Fibroblast of skin of abdomen (primary cell): ENCODE results near the gene CLEC16A.

Experiments
- DNase-seq: peaks from one replicate; pipeline ENCODE4 v3.0.0-alpha.2; 2013

The CLEC16A gene

GRCh38 chr16:11127610-11128195, 183.3 kb downstream of the CLEC16A start:
- no peak for DNase-seq

GRCh38 chr16:11128211-11129141, 184.1 kb downstream of the CLEC16A start:
- peak; percentile 68 for DNase-seq

GRCh38 chr16:11129378-11129781, 185.0 kb downstream of the CLEC16A start:
- DNase-seq = peak; percentile 89

GRCh38 chr16:11130978-11131665, 186.8 kb downstream of the CLEC16A start:
- no peak for DNase-seq

- DNase-seq = no peak
Observed at GRCh38 chr16:11131706-11132105, 187.3 kb downstream of the CLEC16A start.

GRCh38 chr16:11133344-11133943, 189.1 kb downstream of the CLEC16A start:
- peak; percentile 96 for DNase-seq

GRCh38 chr16:11134722-11135463, 190.5 kb downstream of the CLEC16A start:
- DNase-seq = no peak

GRCh38 chr16:11135464-11135973, 191.2 kb downstream of the CLEC16A start:
- DNase-seq = no peak

- DNase-seq = peak; percentile 40
Observed at GRCh38 chr16:11136600-11136999, 192.2 kb downstream of the CLEC16A start.

GRCh38 chr16:11138022-11138768, 193.8 kb downstream of the CLEC16A start:
- no peak for DNase-seq

GRCh38 chr16:11138769-11139325, 194.5 kb downstream of the CLEC16A start:
- DNase-seq = no peak

- peak; percentile 48 for DNase-seq
Observed at GRCh38 chr16:11139326-11140097, 195.1 kb downstream of the CLEC16A start.

- no peak for DNase-seq
Observed at GRCh38 chr16:11140098-11140375, 195.7 kb downstream of the CLEC16A start.

- no peak for DNase-seq
Observed at GRCh38 chr16:11140466-11140865, 196.1 kb downstream of the CLEC16A start.

GRCh38 chr16:11140867-11141266, 196.5 kb downstream of the CLEC16A start:
- no peak for DNase-seq

GRCh38 chr16:11141409-11142260, 197.3 kb downstream of the CLEC16A start:
- no peak for DNase-seq

GRCh38 chr16:11142261-11142630, 197.9 kb downstream of the CLEC16A start:
- no peak for DNase-seq

GRCh38 chr16:11142951-11143350, 198.6 kb downstream of the CLEC16A start:
- DNase-seq = no peak

- DNase-seq = no peak
Observed at GRCh38 chr16:11143372-11144035, 199.1 kb downstream of the CLEC16A start.
